IPS-18c (cell line): Measurements from ENCODE around the gene PRDM2.

Experiments used
- H3K4me3 ChIP-seq: 2 replicates; pipeline ENCODE4 v1.7.0; 2013; ENCODE audit warnings: low read depth, mild to moderate bottlenecking, low read length, moderate library complexity; ENCODE audit not compliant: insufficient read depth
- H3K9me3 ChIP-seq: one replicate; pipeline ENCODE4 v1.6.1; 2013; ENCODE audit warnings: mild to moderate bottlenecking, low read length, moderate library complexity; ENCODE audit not compliant: control insufficient read depth, insufficient read depth

The PRDM2 gene

DNA sequence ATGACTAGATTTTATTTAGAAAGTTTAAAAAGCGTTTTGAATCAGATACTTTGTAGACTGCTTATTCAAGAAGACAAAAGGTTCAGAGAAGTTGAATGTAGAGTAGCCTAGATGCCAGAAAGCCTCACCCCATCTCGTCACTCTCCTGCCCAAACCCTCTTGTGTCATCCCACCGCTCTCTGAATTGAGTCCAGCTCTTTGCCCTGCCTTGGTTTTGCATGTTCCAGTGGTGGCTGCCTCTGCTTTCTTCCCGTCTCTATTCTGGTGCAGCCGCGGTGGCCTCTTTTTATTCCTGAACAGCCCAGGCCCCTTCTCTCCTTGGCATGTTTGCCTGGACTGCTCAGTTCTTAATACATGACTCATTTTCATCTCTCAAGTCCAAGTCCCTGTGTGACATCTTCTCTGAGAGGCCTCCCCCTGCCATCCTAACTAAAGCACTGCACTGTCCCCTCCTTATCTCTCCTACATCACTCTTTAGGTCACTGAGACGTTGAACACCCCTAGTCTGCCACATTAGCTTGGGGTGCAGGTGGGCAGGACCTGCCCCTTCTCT is 22.9 kb downstream of the PRDM2 start:
- no peaks in the 10 kb centered on the region for H3K9me3 ChIP-seq
- no peak overlapping the region for H3K4me3 ChIP-seq

DNA sequence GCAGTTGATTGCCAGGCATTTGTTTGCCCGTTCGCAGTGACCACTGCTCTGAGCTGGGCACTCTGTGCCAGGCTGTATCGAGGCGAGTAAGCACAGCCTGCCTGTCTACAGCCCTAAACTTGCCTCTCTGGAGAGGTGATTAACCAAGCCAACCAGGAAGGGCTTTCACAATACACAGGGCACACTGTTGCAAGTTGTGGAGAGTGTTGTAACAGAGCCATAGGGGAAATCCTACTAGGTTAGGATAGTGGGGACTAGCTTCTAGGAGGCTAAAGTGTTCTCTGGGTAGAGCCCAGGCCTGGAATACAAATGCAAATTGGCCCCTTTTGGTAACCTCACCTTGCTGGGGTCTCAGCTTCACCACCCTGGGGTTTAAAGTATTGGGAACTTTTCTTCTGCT is 23.8 kb downstream of the PRDM2 start:
- Histone ChIP-seq H3K4me3 (no peak overlapping the region), H3K9me3 (no peaks in the 10 kb centered on the region)

DNA sequence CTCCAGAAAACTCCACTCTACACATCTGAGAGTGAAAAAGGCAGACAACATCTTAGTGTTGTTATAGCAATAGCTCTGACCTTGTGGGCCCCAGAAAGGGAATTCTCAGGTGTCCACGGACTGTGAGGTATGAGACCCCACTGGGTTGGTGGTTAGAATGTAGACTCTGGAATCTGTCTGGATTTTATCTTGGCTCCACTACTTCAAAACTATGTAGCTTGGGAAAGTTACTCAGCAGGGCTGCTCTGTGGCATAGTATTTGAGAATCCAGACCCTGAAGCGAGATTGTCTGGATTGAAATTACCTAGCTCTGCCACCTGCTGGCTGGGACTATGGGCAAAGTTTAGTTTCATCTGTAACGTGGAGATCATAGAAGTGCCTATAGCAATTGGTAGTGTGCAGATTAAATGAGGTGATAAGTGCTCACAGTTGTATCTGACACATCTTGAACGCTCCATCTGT is 25.8 kb downstream of the PRDM2 start:
- Histone ChIP-seq H3K4me3 (no peak overlapping the region), H3K9me3 (no peaks in the 10 kb centered on the region)

DNA sequence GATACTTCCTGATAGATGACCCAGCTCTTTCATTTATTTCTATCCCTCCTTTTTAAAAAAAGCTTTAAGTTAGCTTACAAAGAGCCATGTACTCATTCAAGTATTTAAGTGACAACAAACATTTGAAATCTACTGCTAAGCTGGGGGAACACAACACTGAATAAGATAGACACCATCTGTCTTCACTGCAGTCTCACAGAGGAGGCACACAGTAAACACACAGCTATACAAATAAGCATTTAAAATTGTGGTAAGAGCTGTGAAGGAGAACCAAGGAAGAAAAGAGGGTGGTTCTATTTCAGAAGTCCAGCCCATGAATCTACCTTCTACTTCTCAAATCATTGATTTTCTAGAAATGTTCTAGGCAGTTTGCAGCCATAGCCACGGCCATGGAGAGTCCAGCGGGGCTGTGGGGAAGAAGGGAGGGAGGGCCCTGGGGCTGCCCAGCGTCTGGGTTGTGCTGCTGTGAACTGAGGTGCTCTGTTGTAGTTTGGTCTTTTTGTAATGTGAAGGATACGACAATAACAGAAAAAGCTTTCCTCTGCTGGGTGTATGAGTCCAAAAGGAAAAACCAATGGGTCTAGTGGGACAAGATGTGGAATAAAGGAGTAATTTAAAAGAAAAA is 28.2 kb downstream of the PRDM2 start:
- Histone ChIP-seq H3K9me3 (no peaks in the 10 kb centered on the region), H3K4me3 (no peak overlapping the region)

DNA sequence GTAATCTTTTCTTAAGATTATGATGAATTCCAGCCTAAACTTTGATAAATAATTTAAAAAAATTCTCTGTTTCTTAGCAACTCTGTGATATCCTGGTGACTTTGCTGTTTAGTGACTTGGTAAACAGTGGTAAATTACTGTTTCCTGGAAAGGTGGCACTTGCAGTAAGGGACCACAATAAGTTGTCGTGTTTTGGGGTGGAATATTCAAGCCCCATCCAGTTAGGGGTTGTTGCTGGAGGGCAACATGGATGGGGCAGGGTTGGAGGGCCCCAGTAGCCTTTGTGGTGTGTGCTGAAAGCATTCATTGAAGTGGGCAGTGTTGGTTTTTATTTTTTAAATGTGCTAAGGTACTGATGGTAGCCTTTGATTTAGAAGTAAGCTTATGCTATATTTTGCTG is 30.3 kb downstream of the PRDM2 start:
- Histone ChIP-seq H3K4me3 (no peak overlapping the region), H3K9me3 (no peaks in the 10 kb centered on the region)

DNA sequence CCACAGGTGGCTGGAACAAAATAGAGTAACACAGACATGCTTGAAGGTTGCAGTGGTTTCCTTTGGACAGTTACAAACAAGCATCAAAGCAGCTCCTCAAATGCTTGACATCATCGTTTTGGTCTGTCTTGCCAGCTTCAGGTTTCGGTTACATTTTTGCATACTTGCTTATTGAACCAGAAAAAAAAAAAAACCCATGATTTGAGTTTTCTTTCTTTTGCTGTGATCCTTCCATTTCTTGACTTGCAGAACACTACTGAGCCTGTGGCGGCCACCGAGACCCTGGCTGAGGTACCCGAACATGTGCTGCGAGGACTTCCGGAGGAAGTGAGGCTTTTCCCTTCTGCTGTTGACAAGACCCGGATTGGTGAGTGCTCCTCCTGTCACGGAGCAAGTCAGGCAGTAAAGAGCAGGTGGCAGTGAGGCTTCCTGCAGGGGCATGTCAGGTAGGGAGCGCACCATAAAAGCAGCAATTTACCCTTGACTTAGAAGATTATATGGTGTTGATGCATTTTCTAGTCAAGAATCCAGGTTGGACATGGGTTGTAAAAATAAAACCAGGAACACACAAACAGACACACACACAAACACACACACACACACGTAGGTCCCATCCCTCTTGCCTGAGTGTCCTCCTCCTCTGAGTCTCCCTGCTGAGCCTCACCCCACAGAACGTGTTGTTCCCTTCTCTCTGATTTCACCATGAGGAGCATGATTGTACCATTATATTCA is 30.9 kb downstream of the PRDM2 start:
- no peak overlapping the region for H3K4me3 ChIP-seq
- no peaks in the 10 kb centered on the region for H3K9me3 ChIP-seq

DNA sequence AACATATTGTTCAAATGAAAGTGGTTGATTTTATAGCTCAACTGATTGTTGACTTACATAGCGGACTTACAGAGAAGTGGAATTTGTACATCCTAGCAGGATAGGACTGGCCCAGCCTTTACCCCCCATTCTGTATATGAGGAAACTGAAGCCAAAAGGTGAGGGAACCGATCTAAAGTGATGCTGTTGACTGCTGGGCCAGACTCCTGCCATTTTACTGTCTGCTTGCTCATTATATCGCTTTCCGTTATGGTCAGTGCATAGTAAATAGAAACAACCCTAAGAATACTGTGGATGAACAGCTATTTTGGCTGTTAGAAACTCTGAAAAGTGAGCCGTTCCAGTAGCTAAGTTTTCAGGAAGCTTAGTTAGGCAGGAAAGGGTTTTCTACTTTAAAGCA is 31.9 kb downstream of the PRDM2 start:
- no peak overlapping the region for H3K4me3 ChIP-seq
- no peaks in the 10 kb centered on the region for H3K9me3 ChIP-seq

DNA sequence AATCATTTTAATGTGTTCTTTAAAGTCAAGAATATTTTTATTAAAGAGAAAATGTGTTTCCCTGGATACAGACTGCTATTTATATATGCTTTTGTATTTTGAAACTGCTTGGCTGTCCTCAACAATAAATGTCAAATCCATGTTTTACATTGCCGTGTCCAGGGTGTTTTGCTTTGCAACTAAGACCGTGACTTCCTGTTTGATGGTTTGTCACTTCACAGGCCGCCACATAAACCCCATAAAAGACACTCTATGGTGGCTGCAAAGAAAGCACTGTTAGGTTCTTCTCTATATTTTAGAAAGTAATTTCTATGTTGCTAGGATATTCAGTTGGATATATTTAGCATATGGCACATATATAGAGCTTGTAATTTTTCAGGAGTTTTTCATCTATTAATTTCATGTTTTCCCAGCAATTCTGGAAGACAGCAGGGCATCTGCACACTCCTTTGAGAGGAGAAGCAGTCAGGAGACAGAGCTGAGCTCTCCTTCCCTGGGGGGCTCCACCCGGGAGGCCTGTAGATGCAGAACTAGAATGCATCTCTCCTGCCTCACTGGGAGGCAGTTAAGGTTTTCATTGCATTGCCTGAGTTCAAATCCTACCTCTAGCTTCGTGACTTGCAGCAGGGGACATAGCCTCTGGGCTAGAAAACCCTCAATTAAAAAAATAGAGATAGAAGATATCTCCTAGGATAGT is 33.1 kb downstream of the PRDM2 start:
- Histone ChIP-seq H3K4me3 (no peak overlapping the region), H3K9me3 (no peaks in the 10 kb centered on the region)

DNA sequence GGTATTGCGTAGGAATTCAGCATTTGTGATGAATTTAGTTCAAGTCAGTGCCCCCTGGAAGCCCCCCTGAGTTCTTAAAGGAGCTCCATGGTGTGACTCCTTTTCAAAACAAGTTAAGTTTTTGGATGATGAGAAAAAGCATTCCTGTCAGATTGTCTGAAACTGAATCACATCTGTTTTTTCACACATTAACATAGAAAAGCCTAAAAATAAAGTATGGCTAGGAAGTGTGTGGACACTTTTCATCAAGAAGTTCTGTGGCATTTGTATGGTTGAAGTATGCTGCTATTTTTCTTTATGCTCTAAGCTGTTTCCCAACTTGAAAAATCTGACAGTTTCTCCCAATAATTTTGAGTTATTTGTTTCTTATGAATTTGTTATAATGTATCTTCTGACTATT is 33.7 kb downstream of the PRDM2 start:
- Histone ChIP-seq H3K4me3 (no peak overlapping the region), H3K9me3 (no peaks in the 10 kb centered on the region)

DNA sequence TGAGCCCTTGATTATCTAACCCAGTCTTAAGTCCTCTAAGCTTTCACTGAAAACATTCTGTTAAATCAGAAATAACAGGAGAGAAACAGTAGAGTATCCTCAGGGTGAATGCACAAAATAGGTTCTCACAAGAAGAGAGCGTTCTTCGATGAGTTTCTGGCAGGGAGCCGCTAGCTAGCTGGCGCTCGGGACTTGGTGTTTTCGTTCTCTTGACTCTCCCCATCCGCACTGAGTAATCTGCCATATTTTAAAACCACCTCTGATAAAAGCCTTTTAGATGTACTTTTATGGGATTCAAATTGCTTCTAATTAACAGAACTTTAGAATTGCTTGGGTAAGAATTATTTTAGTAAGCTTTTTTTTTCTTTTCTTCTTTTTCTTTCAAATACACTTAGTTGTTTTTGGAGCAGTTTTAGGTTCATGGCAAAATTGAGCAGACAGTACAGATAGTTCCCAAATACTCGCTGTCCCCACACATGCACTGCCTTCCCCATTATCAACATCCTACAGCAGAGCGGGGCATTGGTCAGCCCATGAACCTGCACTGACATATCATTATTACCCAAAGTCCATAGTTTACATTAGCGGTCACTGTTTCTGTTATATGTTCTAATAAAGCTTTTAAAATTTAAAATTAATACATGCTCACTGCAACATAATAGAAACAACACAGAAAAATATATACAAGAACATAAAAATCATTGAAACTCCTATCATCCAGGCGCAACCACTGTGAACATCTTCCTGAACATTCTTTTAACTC is 35.4 kb downstream of the PRDM2 start:
- Histone ChIP-seq H3K4me3 (no peak overlapping the region), H3K9me3 (no peaks in the 10 kb centered on the region)

DNA sequence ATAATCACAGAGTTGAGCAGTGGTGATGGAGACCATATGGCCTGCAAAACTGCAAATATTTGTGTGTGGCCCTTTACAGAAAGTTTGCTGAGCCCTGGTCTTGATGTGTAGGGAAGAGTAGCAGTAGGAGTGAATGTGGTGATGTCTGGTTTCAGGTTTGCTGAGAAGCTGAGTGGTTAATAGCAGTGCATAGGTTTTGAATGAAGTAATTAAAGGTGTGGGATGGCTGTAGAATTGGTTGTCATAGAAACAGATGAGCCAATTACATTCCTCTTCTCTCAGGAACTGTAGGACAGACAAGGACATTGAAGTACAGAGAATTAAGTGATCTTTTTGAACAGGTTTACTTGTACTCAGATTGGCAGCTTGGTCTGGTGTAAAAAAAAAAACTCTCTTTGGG is 37.4 kb downstream of the PRDM2 start:
- Histone ChIP-seq H3K9me3 (no peaks in the 10 kb centered on the region), H3K4me3 (no peak overlapping the region)

DNA sequence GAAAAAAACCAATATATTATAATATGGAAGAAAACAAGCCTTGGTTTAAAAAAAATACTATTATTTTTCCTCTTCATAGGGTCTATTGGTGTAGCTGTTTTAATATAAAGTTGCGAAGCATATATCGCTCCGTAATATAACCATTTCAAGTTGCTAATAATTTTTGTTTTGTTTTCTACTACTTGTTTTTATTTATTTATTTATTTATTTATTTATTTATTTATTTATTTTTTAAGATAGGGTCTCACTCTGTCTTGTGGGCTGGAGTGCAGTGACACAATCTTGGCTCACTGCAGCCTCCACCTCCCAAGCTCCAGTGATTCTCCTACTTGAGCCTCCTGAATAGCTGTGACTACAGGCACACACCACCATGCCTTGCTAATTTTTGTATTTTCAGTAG is 46.4 kb downstream of the PRDM2 start:
- no peaks in the 10 kb centered on the region for H3K9me3 ChIP-seq
- H3K4me3 ChIP-seq, result no peak overlapping the region

DNA sequence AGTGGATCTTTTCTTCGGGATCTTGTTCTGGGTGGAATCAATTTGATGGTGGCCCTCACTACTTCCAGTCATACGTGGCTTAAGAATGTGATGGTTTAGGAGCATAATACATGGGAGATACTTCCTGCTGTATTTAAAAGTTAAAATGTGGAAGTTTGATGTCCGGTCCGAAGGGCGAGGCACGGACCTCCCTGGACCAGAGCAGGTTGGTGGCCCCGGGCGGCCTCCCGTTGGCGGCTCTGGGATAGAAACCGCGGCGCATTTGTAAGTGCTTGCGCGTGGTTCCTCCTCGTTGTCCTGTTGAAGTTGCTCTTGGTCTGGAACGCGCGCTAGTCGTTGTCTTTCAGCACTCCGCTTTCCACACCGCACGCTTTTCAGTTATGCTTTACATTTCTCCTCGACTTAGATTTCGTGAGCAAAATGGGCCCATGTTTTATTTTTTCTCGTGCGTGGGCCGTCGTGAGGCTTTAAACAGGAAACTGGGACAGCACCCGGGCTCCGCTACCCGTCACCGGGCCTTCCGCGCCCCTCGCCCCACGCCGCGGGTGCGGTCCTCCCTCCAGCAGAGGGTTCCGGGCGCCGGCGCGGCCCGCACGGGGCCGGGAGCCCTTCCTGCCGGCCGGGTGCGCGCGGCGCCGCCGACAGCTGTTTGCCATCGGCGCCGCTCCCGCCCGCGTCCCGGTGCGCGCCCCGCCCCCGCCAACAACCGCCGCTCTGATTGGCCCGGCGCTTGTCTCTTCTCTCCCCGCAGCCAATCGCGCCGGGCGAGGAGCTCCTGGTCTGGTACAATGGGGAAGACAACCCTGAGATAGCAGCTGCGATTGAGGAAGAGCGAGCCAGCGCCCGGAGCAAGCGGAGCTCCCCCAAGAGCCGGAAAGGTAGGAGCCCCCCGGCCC is 48.9 kb downstream of the PRDM2 start:
- peak overlapping the region; percentile 86 for H3K4me3 ChIP-seq

DNA sequence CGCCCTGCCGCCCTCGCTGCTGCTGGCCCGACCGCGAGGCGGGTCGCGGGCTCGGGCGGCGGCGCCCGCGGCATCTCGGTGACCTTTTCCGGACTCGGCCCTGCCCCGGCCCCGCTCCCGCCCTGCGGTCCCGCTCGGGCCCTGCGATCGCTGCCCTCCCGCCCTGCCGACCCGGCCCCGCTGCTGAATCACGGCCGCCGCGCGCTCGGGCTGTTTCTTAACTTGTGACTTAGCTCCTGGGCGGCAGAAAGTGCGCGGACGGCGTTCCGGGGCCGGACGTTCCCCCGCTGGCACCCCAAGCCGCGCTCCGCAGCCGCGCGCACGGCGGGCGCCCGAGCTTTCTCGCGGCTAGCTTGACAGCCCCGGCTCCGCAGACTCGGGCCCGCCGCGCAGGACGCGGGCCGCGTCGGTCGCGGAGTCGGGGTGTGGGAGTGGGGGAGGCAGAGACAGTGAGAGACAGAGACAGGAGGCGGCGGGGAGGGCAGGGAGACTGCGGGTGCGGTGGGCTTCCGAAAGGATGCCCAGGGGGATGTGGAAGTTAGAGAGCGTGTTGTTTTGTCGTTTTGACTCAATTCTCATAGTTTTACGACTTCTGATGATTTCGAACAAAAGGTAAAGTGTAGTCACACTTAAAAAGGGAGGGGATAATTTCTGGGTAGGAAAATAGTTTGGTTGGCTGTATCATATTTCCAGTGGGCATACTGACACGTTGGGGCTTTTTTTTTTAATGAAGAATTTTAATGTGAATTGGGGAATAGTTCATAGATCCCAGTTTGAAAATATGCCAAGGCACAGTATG is 49.8 kb downstream of the PRDM2 start:
- H3K4me3 ChIP-seq, result peak overlapping the region; percentile 86
- no peaks in the 10 kb centered on the region for H3K9me3 ChIP-seq

More for the DNA sequence above, 48.9 kb downstream of the PRDM2 start:
- no peaks in the 10 kb centered on the region for H3K9me3 ChIP-seq

DNA sequence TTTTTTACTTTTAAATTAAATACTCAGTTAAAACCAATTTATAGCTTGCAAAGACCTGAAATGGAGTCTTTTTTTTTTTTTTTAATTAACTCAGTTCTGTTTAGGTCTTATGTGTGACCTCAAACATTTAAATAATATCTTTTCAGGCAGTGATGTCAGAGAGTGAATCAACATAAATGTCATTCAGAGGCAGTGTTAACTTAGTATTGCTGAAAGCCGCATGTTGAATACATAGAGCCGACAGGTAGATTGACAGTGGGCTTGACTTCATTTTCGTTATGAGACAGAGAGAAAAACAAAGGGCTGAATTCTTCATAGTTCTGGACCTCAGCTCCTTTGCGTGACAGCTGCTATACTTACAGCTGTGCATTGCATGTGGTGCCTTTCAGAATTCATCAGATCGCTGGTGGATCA is 51.5 kb downstream of the PRDM2 start:
- Histone ChIP-seq H3K9me3 (no peaks in the 10 kb centered on the region), H3K4me3 (no peak overlapping the region)

DNA sequence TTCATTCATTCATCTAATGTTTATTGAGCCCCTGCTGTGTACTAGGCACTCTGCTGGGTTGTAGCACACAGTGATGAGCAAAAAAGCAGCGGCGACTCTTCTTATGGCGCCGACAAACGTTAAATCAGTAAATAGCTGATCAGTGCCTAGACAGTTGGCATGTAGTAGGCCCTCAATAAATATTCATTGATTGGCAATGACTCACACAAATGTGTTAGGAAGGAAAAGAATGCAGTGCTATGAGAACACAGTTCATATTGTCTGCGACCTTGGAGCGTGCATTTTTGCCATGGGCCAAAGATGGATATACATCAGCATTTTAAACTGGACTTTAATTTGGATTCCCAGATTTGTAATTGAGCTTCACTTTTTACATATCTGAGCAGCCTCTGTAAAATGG is 52.0 kb downstream of the PRDM2 start:
- H3K4me3 ChIP-seq, result no peak overlapping the region
- H3K9me3 ChIP-seq, result no peaks in the 10 kb centered on the region
